ENCODE measurements around the gene TASP1.
"Not testable (repeated sequence)": the region's sequence is repeated elsewhere in the genome, so short reads cannot be mapped to it uniquely, and the experiment has no call there.

The TASP1 gene

DNA sequence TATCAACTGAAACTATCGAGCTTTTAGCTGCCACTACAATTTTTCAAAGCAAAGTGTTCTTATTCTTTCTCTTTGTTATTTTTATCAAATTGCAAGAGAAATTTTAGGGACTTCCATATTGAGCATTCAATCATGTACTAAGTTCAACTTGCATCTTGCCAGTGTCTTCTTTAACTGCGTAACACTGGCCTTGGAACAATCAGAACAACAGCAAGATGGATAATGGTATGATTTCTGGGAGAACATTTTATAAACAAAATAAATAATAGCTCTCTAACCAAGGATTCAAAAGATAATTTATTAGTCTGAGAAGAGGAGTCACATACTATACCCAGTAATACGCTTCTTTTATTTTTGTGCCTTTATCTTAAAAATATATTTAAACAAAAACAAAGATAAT lies 249.6 kb downstream of the TASP1 start:
- TF ChIP-seq POLR2A (IDR thresholded peaks at IDR 0.05; ENCODE audit: low read length): no peak
- no peak for TF ChIP-seq GATA1 (IDR thresholded peaks at IDR 0.05; ENCODE audit: low read depth, low read length)

DNA sequence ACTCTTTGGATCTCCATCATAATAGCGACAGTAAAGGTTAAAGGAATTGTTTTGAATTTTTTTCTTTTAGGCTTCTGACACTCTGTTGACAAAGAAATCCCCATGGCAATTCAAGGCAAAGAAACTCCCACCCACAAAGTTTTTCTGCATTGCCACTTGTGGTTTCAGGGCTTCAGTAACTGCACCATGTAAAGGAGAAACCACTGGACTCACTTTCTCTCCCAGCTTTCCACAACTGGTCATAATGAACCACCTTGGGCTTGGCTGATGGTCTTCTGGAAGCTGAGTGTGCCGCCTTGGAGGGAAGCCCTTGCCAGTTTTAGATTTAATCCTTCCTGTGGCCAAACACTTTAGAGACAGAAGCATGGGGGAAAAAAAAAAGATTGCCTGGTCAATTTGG lies 254.6 kb downstream of the TASP1 start:
- TF ChIP-seq POLR2A (IDR thresholded peaks at IDR 0.05; ENCODE audit: low read length): no peak
- no peak for TF ChIP-seq GATA1 (IDR thresholded peaks at IDR 0.05; ENCODE audit: low read depth, low read length)
- no peak for DNase-seq

More for the DNA sequence above, 249.6 kb downstream of the TASP1 start:
- DNase-seq: no peak

DNA sequence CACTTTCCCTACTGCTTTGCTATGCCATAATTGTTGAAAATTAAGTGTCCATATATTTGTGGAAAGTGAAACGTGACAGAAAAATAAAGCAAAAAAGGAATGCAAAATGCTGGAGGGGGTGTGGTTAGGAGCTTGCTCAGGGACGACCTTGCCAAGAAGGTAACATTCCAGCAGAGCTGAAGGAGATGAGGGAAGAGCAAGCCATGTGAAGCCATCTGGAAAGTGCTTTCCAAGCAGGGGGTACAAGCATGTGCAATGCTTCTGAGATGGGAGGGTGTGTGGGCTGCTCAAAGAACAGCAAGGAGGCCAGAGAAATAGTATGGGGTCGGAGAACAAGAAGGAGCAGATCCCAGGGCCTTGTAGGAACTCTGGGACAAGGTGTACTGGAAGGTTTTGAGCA lies 255.9 kb downstream of the TASP1 start:
- TF ChIP-seq POLR2A (IDR thresholded peaks at IDR 0.05; ENCODE audit: low read length): no peak
- TF ChIP-seq GATA1 (IDR thresholded peaks at IDR 0.05; ENCODE audit: low read depth, low read length): no peak
- DNase-seq: no peak

DNA sequence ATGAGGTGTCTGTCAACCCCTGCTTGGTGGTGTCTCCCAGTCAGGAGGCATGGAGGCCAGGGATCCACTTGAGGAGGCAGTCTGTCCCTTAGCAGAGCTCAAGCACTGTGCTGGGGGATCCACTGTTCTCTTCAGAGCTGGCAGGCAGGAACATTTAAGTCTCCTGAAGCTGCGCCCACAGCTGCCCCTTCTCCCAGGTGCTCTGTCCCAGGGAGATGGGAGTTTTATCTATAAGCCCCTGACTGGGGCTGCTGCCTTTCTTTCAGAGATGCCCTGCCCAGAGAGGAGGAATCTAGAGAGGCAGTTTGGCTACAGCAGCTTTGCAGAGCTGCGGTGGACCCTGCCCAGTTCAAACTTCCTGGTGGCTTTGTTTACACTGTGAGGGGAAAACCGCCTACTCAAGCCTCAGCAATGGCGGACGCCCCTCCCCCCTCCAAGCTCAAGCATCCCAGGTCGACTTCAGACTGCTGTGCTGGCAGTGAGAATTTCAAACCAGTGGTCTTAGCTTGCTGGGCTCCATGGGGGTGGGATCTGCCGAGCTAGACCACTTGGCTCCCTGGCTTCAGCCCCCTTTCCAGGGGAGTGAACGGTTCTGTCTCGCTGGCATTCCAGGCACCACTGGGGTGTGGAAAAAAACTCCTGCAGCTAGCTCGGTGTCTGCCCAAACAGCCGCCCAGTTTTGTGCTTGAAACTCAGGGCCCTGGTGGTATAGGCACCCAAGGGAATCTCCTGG lies 258.1 kb downstream of the TASP1 start:
- not testable (repeated sequence) for DNase-seq

- TF ChIP-seq GATA1 (IDR thresholded peaks at IDR 0.05; ENCODE audit: low read depth, low read length) (no peak), POLR2A (IDR thresholded peaks at IDR 0.05; ENCODE audit: low read length) (no peak)
- DNase-seq: no peak
These were observed 265.3 kb downstream of the TASP1 start for GRCh38 chr20:13373400-13373799.

DNA sequence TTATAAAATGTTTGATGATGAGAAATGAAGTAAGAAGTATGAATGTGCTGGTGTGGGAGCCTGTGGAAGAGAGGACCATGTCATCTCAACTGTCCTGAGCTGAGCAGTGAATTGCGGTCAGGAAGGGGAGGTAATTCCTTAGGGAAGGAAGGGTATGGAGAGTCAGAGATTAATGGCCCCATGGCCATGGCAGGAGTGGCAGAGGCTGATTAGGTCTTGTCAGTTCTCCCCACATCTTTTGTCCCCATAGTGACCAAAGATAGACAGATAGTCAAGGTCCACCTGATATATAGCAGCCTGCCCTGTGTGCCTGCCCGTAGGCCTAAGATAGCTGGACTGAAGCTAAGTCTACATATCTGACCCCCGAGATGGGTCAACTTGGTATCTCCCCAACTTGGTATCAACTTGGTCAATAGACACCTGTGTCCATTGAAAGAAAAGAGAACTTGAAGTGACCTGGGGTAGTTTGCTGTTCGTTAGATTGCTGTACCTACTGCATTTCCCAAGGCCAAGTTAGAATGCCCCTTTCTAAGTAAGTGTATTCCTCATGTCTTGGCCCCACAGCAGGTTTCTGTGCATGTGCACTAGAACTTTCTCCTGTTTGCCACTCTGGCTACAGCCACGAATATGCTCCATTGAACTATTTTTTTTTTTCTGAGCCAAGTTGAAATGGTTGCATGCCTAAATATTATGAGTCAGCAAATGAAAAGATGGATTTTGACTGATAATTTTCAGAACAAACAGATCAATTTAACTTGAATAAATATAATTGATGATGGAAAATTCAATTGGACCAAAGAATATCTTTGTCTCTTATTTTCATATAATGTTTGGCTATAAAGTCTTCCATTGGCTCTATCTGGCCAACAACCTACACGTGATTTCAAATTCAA lies 274.2 kb downstream of the TASP1 start:
- TF ChIP-seq GATA1 (IDR thresholded peaks at IDR 0.05; ENCODE audit: low read depth, low read length): no peak
- no peak for TF ChIP-seq POLR2A (IDR thresholded peaks at IDR 0.05; ENCODE audit: low read length)
- DNase-seq: peak in 1 of 2 experiments; percentile 37

GRCh38 chr20:13363473-13363872 lies 275.3 kb downstream of the TASP1 start:
- TF ChIP-seq GATA1 (IDR thresholded peaks at IDR 0.05; ENCODE audit: low read depth, low read length) (no peak), POLR2A (IDR thresholded peaks at IDR 0.05; ENCODE audit: low read length) (no peak)
- DNase-seq: no peak

GRCh38 chr20:13362165-13362564 lies 276.6 kb downstream of the TASP1 start:
- DNase-seq: not testable (repeated sequence)

DNA sequence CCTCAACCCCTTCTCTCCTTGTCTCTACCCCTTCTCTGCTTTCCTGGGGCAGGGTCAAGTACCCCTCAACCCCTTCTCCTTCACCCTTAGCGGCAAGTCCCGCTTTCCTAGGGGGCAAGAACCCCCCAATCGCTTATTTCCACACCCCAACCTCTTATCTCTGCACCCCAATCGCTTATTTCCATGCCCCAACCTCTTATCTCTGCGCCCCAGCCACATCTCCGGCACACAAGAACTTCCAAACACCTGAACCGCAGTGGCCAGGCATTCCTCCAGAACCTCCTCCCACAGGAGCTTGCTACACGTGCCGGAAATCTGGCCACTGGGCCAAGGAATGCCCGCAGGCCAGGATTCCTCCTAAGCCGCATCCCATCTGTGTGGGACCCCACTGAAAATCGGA lies 279.8 kb downstream of the TASP1 start:
- DNase-seq: not testable (repeated sequence)

DNA sequence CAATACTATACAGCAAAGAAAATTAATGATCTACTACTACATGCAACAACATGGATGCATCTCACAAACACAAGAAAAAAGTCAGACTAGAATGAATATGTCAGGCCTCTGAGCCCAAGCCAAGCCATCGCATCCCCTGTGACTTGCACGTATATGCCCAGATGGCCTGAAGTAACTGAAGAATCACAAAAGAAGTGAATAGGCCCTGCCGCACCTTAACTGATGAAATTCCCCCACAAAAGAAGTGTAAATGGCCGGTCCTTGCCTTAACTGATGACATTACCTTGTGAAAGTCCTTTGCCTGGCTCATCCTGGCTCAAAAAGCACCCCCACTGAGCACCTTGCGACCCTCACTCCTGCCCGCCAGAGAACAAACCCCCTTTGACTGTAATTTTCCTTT lies 280.9 kb downstream of the TASP1 start:
- DNase-seq: not testable (repeated sequence)

GRCh38 chr20:13356591-13356990 lies 282.1 kb downstream of the TASP1 start:
- no peak for DNase-seq
- TF ChIP-seq POLR2A (IDR thresholded peaks at IDR 0.05; ENCODE audit: low read length): no peak
- TF ChIP-seq GATA1 (IDR thresholded peaks at IDR 0.05; ENCODE audit: low read depth, low read length): no peak

DNA sequence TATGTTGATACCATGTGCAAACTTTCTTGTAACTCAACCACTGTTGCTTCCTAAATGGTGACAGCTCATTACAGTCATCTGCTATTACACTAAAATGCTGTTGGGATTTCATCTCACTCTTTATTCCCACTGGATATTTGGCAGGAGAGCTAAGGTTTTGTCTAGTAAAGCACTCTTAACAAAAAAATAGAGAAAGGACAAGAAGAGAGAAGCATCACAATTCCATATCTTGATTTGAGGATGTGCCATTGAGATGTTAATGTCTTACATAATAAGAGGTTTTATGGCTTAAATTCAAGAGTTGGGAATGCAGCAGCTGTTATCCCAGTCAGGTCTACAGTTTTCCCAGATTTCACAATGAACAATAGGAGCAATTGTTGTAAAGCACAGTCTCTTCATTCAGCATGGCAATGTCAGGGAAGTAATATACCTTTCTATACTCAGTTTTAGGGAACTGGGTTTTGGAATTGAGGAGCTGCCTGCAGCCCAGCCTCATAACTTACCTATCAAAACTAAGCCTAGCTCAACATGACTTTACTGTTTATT lies 282.7 kb downstream of the TASP1 start:
- TF ChIP-seq GATA1 (IDR thresholded peaks at IDR 0.05; ENCODE audit: low read depth, low read length) (no peak), POLR2A (IDR thresholded peaks at IDR 0.05; ENCODE audit: low read length) (no peak)

GRCh38 chr20:13355411-13355810 lies 283.3 kb downstream of the TASP1 start:
- TF ChIP-seq GATA1 (IDR thresholded peaks at IDR 0.05; ENCODE audit: low read depth, low read length) (no peak), POLR2A (IDR thresholded peaks at IDR 0.05; ENCODE audit: low read length) (no peak)
- no peak for DNase-seq

More for the DNA sequence above, 282.7 kb downstream of the TASP1 start:
- no peak for DNase-seq

DNA sequence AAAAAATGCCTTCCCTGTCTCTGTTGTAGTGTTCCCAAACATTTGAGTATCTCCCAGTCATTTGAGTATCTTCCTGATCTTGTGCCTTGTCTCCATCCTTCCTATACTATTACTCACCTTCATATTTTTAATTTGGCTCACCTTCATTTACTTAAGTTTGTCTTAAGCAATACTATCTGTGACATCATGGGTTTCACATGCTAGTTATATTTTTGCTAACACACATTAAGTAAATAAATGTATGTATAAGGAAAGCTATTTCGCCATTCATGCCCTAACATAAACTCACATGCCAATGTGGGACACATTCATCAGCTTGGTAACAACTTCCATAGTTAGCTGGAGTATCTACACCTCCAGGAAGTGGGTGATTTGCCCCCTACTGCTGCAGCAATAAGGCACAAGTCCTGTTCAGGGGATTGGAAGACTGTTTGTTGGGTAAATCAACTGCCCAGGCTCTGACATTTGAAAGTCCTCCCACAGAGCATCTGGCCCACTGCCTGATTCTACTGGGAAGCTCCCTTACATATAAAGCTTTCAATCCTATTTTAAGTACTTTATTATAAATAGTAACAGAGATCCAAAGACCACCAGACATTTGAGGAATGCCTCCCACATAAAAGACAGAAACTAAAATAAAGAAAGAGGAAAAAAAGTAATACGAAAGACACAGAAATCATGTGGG lies 285.3 kb downstream of the TASP1 start:
- DNase-seq: no peak

DNA sequence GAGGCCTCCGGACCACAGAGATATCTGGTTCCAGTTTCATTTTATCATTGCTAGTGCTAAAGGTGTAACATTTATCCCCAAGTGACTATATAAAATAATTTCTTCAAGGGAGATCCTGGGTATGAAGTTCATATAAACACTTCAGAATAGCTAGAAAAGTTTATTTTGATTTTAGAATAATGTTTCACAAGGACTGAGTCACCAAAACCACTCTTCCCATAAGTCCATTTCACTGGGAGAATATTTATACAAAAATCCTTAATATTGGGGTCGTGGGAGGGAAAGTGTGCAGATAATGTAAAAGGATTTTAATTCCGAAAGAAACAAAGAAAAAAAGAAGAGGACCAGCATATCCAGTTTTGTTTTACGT lies 289.5 kb downstream of the TASP1 start:
- TF ChIP-seq GATA1 (IDR thresholded peaks at IDR 0.05; ENCODE audit: low read depth, low read length) (no peak), POLR2A (IDR thresholded peaks at IDR 0.05; ENCODE audit: low read length) (no peak)
- DNase-seq: no peak

More for the DNA sequence above, 285.3 kb downstream of the TASP1 start:
- TF ChIP-seq POLR2A (IDR thresholded peaks at IDR 0.05; ENCODE audit: low read length): no peak

Measured in erythroblast (primary cell).